ENCODE measurements around the gene ASAP2.

ASAP2 gene

DNA sequence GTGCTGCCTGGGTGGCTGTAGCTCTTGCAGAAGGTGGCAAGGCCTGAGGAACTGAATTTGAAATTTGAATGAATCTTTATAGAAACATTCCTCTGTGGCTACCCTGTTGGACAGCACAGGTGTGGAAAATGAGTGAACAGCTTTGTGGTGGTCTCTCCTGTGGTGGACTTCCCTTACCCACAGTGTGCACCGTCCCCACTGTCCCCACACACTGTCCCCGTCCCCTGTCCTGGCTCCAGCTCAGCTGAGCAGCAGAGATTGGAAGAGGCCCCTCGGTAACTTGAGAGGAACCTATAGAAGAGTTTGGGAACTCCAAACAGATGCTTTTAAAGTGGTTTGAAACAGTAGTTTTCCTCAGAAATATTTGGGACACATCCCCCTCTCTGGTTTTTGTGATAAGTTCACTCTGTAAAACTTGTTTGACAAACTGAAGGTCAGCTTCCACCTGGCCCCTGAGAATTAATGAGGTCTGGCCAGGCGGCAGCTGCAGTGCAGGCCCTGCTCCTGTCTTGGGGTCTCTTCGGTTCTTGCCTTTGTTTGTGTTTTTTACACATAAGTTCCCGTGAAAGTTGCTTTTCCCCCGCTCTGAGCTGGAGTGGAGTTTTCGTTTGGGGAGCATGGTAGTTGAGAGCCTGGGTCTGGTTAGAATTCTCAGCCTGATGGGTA is 63.2 kb downstream of the ASAP2 start:
- CTCF ChIA-PET, result no interaction called here
- DNase-seq, result no peak
- H3K27me3 Mint-ChIP-seq, result peaks cover 14% of the 10 kb centered on the region
- no peaks in the 10 kb centered on the region for H3K4me1 Mint-ChIP-seq
- H3K36me3 Mint-ChIP-seq, result no peaks in the 10 kb centered on the region
- H3K27ac Mint-ChIP-seq, result no peak overlapping the region
- H3K4me3 Mint-ChIP-seq, result no peak overlapping the region
- H3K9me3 Mint-ChIP-seq, result no peaks in the 10 kb centered on the region

GRCh38 chr2:9271091-9271490 is 64.5 kb downstream of the ASAP2 start:
- Mint-ChIP-seq H3K4me1 (no peaks in the 10 kb centered on the region), H3K4me3 (no peak overlapping the region), H3K27ac (no peak overlapping the region), H3K27me3 (peaks cover 21% of the 10 kb centered on the region), H3K36me3 (no peaks in the 10 kb centered on the region), H3K9me3 (no peaks in the 10 kb centered on the region)
- no peak for DNase-seq
- CTCF ChIA-PET, result no interaction called here

GRCh38 chr2:9271691-9272090 is 65.1 kb downstream of the ASAP2 start:
- H3K4me3 Mint-ChIP-seq, result no peak overlapping the region
- DNase-seq, result no peak
- H3K36me3 Mint-ChIP-seq, result no peaks in the 10 kb centered on the region
- no peaks in the 10 kb centered on the region for H3K4me1 Mint-ChIP-seq
- CTCF ChIA-PET, result no interaction called here
- H3K9me3 Mint-ChIP-seq, result no peaks in the 10 kb centered on the region
- H3K27ac Mint-ChIP-seq, result no peak overlapping the region
- H3K27me3 Mint-ChIP-seq, result peaks cover 20% of the 10 kb centered on the region

- no peak for DNase-seq
- no peaks in the 10 kb centered on the region for H3K4me1 Mint-ChIP-seq
- no peak overlapping the region for H3K27ac Mint-ChIP-seq
- CTCF ChIA-PET, result no interaction called here
- no peaks in the 10 kb centered on the region for H3K9me3 Mint-ChIP-seq
- H3K36me3 Mint-ChIP-seq, result no peaks in the 10 kb centered on the region
- peaks cover 24% of the 10 kb centered on the region for H3K27me3 Mint-ChIP-seq
- H3K4me3 Mint-ChIP-seq, result no peak overlapping the region
Observed at GRCh38 chr2:9273486-9274130, 67.0 kb downstream of the ASAP2 start.

DNA sequence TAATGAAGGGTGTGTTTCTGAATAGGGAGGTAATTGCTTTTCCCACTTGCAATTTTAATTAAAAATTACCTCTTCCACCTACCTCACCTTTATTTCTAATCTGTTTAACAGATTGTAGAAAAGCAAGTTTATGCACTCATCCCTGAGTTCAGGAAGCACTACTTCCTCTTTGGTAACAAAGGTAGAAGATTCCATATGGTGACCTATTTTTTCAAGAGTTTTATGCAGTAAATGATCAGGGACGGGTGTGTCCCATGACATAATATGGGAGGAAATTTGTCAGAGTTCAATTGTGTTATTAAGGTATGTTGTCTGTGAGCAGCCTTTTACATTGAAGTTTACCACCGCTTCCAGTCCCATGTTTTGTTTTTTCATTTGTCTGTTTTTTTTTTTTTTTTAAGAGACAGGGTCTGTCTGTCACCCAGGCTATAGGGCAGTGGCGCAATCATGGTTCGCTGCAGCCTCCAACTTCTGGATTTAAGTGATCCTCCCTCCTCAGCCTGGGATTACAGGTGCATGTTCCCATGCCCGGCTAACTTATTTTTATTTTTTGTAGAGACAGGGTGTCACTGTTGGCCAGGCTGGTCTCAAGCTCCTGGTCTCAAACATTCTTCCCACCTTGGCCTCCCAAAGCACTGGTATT is 68.2 kb downstream of the ASAP2 start:
- H3K27me3 Mint-ChIP-seq, result peaks cover 25% of the 10 kb centered on the region
- no peaks in the 10 kb centered on the region for H3K36me3 Mint-ChIP-seq
- DNase-seq, result no peak
- no peaks in the 10 kb centered on the region for H3K4me1 Mint-ChIP-seq
- H3K27ac Mint-ChIP-seq, result no peak overlapping the region
- CTCF ChIA-PET, result no interaction called here
- H3K9me3 Mint-ChIP-seq, result no peaks in the 10 kb centered on the region
- H3K4me3 Mint-ChIP-seq, result no peak overlapping the region

- no peaks in the 10 kb centered on the region for H3K36me3 Mint-ChIP-seq
- H3K4me1 Mint-ChIP-seq, result no peaks in the 10 kb centered on the region
- H3K27me3 Mint-ChIP-seq, result peaks cover 28% of the 10 kb centered on the region
- H3K27ac Mint-ChIP-seq, result no peak overlapping the region
- DNase-seq, result no peak
- H3K9me3 Mint-ChIP-seq, result no peaks in the 10 kb centered on the region
- CTCF ChIA-PET, result no interaction called here
- no peak overlapping the region for H3K4me3 Mint-ChIP-seq
Observed at GRCh38 chr2:9275399-9275798, 68.8 kb downstream of the ASAP2 start.

DNA sequence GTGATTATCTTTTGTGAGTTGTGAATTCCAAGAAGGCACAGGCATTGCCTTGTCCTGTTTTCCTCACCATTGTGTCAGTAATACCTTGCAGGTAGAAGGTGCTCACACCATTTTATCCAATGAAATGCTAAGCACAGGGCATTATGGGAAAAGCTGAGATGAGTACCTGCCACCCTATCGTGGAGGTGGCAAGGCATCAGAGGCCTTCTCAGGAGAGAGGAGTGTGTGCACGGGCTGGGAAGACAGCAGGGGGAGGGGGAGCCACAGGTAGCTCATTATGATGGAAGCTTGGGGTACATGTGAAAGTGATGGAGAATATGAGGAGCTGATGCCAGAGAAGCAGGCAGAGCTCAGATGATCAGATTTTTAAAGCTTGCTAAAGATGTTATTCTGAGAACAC is 69.5 kb downstream of the ASAP2 start:
- Mint-ChIP-seq H3K4me1 (no peaks in the 10 kb centered on the region), H3K4me3 (no peak overlapping the region), H3K36me3 (no peaks in the 10 kb centered on the region), H3K9me3 (no peaks in the 10 kb centered on the region), H3K27me3 (peaks cover 28% of the 10 kb centered on the region), H3K27ac (no peak overlapping the region)
- DNase-seq, result no peak
- CTCF ChIA-PET, result no interaction called here

- DNase-seq, result no peak
- CTCF ChIA-PET, result no interaction called here
- Mint-ChIP-seq H3K27me3 (peaks cover 31% of the 10 kb centered on the region), H3K9me3 (no peaks in the 10 kb centered on the region), H3K36me3 (no peaks in the 10 kb centered on the region), H3K4me3 (no peak overlapping the region), H3K27ac (no peak overlapping the region), H3K4me1 (no peaks in the 10 kb centered on the region)
Observed at GRCh38 chr2:9276901-9277451, 70.4 kb downstream of the ASAP2 start.

- peaks cover 25% of the 10 kb centered on the region for H3K27me3 Mint-ChIP-seq
- no peaks in the 10 kb centered on the region for H3K4me1 Mint-ChIP-seq
- H3K36me3 Mint-ChIP-seq, result no peaks in the 10 kb centered on the region
- H3K27ac Mint-ChIP-seq, result no peak overlapping the region
- no peak overlapping the region for H3K4me3 Mint-ChIP-seq
- CTCF ChIA-PET, result no interaction called here
- no peaks in the 10 kb centered on the region for H3K9me3 Mint-ChIP-seq
- no peak for DNase-seq
Observed at GRCh38 chr2:9278439-9278838, 71.8 kb downstream of the ASAP2 start.

DNA sequence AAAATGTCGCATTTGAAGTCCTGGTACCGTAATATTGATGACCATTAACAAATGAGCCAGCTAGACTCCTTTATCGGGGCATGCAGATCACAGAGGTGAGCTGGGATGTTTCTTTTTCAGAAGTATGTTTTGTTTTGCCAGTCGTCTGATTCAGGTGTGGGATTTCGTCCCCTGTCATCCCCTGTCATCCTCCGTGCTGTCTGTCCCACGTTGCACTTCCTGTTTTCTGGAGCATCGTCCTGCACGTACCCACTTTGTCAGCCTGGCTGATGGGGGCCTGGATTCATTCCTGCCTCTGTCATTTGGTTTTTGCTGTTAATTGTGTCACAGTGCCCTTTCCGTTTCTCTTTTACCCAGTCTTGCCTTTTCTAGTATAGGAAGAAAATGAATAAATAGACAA is 72.8 kb downstream of the ASAP2 start:
- H3K9me3 Mint-ChIP-seq, result no peaks in the 10 kb centered on the region
- DNase-seq, result no peak
- CTCF ChIA-PET, result no interaction called here
- peaks cover 25% of the 10 kb centered on the region for H3K27me3 Mint-ChIP-seq
- H3K36me3 Mint-ChIP-seq, result no peaks in the 10 kb centered on the region
- no peak overlapping the region for H3K4me3 Mint-ChIP-seq
- no peak overlapping the region for H3K27ac Mint-ChIP-seq
- no peaks in the 10 kb centered on the region for H3K4me1 Mint-ChIP-seq

DNA sequence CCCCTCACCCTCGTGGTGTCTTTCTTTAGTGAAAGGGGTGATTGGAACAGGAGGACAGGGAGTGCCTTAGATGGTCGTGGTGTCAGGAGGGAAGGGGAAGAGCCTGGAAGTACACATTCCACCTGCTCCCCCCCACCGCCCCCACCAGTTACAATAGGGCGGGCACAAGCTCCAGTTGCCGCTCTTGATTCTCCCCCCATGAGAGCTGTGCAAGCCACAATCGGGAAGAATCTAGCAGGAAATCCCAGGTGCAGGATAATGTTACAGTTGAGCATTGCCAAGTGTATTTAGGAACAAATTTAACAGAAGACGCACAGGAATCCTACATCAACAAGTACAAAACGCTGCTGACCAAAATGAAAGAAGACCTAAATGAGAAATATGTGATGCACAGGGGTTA is 73.6 kb downstream of the ASAP2 start:
- Mint-ChIP-seq H3K27ac (no peak overlapping the region), H3K36me3 (no peaks in the 10 kb centered on the region), H3K4me1 (no peaks in the 10 kb centered on the region), H3K9me3 (no peaks in the 10 kb centered on the region), H3K27me3 (peaks cover 21% of the 10 kb centered on the region), H3K4me3 (no peak overlapping the region)
- CTCF ChIA-PET, result no interaction called here
- no peak for DNase-seq

DNA sequence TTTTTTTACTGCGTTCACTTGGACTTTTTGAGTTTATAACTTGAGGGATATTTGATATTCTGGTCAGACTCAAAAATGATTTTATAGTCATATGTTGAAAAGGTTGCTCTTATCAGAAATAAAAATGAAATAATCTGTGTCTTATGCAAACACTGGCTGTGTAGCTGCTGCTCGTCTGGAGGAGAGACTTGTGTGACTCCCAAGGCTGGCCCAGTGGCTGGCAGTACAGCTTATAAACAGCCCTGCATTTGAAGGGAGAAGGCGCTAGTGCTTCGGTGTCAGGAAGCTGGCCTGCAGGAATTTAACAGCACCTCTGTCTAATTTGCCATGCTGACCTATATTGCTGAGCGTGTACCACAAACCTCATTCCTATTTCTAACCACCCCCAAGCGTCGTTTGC is 74.5 kb downstream of the ASAP2 start:
- H3K9me3 Mint-ChIP-seq, result no peaks in the 10 kb centered on the region
- no peaks in the 10 kb centered on the region for H3K4me1 Mint-ChIP-seq
- no peak for DNase-seq
- H3K27me3 Mint-ChIP-seq, result peaks cover 17% of the 10 kb centered on the region
- H3K36me3 Mint-ChIP-seq, result no peaks in the 10 kb centered on the region
- H3K4me3 Mint-ChIP-seq, result no peak overlapping the region
- CTCF ChIA-PET, result no interaction called here
- H3K27ac Mint-ChIP-seq, result no peak overlapping the region

- CTCF ChIA-PET, result interaction anchor here (0.6 kb wide), 1 partner anchor 73 kb away, joined by 3 read pairs; no protein-coding TSS in a partner anchor
- Mint-ChIP-seq H3K27ac (no peak overlapping the region), H3K36me3 (no peaks in the 10 kb centered on the region), H3K4me3 (no peak overlapping the region), H3K4me1 (no peaks in the 10 kb centered on the region), H3K9me3 (no peaks in the 10 kb centered on the region), H3K27me3 (peaks cover 18% of the 10 kb centered on the region)
- DNase-seq, result no peak
Observed at GRCh38 chr2:9282128-9283112, 75.8 kb downstream of the ASAP2 start.

All from activated naive CD4-positive, alpha-beta T cell treated with anti-CD3 and anti-CD28 coated beads, Interleukin-2, amount 10 ng/mL, durations not matched to agents 7 days and 5 days (primary cell).